Kidney epithelial cell (primary cell): ENCODE data around the gene HS1BP3. TPM values are rescaled to one million over a fixed set of nuclear protein-coding genes. Genes with fewer than 3 reads are reported as not detected.

Source experiments
- DNase-seq: peaks from one replicate; pipeline ENCODE4 v3.0.0-alpha.2; 2010; ENCODE audit warnings: low read depth
- H3K27me3 ChIP-seq: 2 replicates; pipeline ENCODE4 v1.6.0; 2011; ENCODE audit warnings: low read length; ENCODE audit not compliant: control insufficient read depth, insufficient read depth
- H3K36me3 ChIP-seq: 2 replicates; pipeline ENCODE4 v1.5.1; 2011; ENCODE audit warnings: low read length; ENCODE audit not compliant: control insufficient read depth, insufficient read depth
- H3K4me3 ChIP-seq: 2 replicates; pipeline ENCODE4 v1.5.1; 2011; ENCODE audit warnings: low read depth, mild to moderate bottlenecking, control low read depth, low read length
- total RNA-seq: library from RNA; depleted of rRNA; stranded (reverse); fragments of >200 nt; gene quantifications from 2 replicates; pipeline ENCODE4 v1.2.3, GENCODE V29; 2015
- TF ChIP-seq, protein P1 (sequence below): IDR thresholded peaks from 2 replicates; pipeline ENCODE4 v1.5.1; 2011; ENCODE audit warnings: mild to moderate bottlenecking, moderate library complexity, low read length, control low read depth, inconsistent platforms; ENCODE audit not compliant: insufficient read depth, poor library complexity, severe bottlenecking

Gene HS1BP3
- total RNA-seq, 1 donor from 2014 or later: 42.4 TPM

- Histone ChIP-seq H3K4me3 (no peak overlapping the region), H3K27me3 (no peaks in the 10 kb centered on the region), H3K36me3 (no peaks in the 10 kb centered on the region)
- TF ChIP-seq, protein P1, sequence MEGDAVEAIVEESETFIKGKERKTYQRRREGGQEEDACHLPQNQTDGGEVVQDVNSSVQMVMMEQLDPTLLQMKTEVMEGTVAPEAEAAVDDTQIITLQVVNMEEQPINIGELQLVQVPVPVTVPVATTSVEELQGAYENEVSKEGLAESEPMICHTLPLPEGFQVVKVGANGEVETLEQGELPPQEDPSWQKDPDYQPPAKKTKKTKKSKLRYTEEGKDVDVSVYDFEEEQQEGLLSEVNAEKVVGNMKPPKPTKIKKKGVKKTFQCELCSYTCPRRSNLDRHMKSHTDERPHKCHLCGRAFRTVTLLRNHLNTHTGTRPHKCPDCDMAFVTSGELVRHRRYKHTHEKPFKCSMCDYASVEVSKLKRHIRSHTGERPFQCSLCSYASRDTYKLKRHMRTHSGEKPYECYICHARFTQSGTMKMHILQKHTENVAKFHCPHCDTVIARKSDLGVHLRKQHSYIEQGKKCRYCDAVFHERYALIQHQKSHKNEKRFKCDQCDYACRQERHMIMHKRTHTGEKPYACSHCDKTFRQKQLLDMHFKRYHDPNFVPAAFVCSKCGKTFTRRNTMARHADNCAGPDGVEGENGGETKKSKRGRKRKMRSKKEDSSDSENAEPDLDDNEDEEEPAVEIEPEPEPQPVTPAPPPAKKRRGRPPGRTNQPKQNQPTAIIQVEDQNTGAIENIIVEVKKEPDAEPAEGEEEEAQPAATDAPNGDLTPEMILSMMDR: no peak
- no peak for DNase-seq
Measured at GRCh38 chr2:20596973-20597859, 53.7 kb downstream of the HS1BP3 start.

DNA sequence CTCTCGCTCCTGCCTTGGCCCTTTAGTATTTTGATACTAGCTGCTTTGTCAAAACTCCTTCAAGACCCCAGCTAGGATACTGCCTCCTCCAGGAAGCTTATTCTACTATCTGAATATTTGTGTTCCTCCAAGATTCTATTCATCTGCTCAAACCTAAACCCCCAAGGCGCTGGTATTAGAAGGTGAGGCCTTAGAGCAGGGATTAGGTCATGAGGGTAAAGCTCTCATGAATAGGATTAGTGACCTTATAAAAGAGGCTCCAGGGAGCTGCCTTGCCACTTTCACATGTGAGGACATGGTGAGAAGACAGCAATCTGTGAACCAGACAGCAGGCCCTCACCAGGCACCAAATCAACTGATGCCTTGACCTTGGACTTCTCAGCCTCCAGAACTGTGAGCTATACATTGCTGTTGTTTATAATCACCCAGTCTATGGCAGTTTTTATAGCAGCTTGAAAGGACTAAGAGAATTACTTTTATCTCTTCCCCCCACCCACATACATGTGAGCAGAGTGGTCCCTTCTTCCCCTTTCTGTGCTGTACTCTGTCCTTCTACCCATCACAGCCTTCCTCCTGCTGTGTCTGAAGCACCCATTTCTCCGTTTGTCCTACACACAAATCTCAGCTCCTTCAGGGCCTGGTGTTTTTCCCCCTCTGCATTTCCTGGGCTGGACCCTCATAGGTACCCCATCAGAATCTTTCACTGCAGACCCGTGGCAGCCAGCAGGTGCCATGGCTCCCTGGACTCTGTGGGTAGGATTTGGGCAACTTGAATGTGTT lies 54.5 kb downstream of the HS1BP3 start:
- Histone ChIP-seq H3K36me3 (no peaks in the 10 kb centered on the region), H3K4me3 (no peak overlapping the region), H3K27me3 (no peaks in the 10 kb centered on the region)
- TF ChIP-seq, protein P1: no peak
- DNase-seq: no peak

DNA sequence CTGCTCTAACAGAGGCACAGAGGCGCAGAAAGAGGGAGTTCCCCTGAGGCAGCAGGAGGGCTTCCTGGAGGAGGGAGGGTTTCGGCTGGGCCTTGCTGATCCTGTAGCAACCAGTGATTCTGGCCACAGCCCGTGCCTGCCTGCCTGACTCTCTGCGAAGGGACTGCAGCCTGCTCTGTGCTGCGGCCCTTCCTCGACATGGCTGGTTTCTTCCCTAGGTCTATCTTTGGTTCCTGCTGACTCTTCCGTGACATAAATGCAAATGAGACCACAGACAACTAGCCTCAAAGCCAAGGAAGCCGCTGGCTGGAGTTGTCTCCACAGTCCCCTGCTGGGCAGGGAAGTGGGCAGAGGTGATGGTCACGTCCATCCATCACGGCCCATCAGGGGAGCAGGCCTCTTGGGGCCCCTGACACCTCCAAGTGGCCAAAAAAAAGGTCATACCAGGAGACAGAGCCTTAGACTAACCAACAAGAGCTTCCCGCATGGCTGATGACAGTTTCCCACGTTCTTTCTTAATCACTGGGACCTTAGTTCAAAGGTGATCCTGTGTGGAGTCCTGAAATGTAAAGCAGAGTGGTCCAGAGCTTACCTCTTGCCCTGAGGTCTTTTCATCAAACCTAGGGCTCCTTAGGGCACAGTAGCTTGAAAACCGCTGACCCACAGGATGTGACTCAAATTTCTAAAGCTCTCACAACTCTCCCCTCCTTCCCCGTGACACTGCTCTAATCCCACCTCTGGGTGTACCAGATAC lies 55.3 kb downstream of the HS1BP3 start:
- Histone ChIP-seq H3K27me3 (no peaks in the 10 kb centered on the region), H3K36me3 (no peaks in the 10 kb centered on the region), H3K4me3 (no peak overlapping the region)
- no peak for DNase-seq
- TF ChIP-seq, protein P1: no peak

- Histone ChIP-seq H3K4me3 (no peak overlapping the region), H3K36me3 (no peaks in the 10 kb centered on the region), H3K27me3 (no peaks in the 10 kb centered on the region)
- DNase-seq: no peak
- TF ChIP-seq, protein P1: no peak
Measured at GRCh38 chr2:20594957-20595356, 55.9 kb downstream of the HS1BP3 start.

DNA sequence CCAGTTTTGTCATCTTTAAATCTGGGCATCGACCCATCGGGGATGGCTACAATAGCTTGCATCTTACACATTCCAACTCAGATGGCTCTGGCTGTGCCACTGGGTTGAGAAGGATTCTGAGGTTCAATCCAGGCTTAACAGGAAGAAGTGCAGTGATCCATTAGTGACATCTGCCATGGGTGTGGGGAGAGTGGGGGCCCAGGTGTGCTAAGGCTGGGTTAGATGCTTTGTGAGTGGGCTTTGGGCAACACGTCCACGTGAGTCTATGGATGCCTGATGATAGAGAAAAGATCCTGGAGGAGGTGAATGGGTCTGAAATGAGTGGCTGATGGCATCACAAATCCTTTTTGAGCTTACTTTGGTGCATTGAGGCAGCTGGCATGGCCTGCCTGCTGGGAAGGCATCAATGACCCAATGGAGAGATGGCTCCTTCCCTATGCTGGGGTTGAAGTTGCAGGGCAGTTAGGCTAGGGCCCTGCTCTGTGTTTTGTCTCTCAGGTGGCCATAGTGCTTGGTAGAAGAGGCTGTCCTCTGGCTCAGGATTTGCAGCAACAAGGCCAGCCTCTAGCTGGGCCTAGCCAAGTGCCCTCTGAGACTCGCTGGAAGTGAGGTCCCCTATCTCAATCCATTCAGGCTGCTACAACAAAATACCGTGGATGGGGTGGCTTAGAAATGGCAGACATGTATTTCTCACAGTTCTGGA lies 56.7 kb downstream of the HS1BP3 start:
- DNase-seq: no peak
- H3K27me3 ChIP-seq: no peaks in the 10 kb centered on the region
- TF ChIP-seq, protein P1: no peak
- H3K4me3 ChIP-seq: no peak overlapping the region
- H3K36me3 ChIP-seq: no peaks in the 10 kb centered on the region
